Right lobe of liver (tissue), 6 donors: ENCODE measurements around the gene HEXD. TPM values are rescaled to one million over a fixed set of nuclear protein-coding genes. Genes with fewer than 3 reads are reported as not detected.

Experiments used
- ATAC-seq, 4 donors: fragments of 200-7000 bp; cut with Tn5 transposase; one replicate each; pipeline ENCODE4 v1.9.1; 2020; ENCODE audit warnings: mild to moderate bottlenecking in 4 of 4, moderate library complexity in 4 of 4
- DNase-seq, 3 donors: peaks; one replicate each; pipeline ENCODE4 v3.0.0-alpha.2; 2020
- H3K27ac ChIP-seq, 3 donors: fragments of 200-600 bp; one replicate each; pipeline ENCODE4 v1.8.0; 2022
- H3K27me3 ChIP-seq, 2 donors: fragments of 200-600 bp; one replicate each; pipeline ENCODE4 v1.8.0; 2022
- H3K36me3 ChIP-seq, 4 donors: fragments of 200-600 bp; sonication (generic) in 1 of 4; one replicate each; pipeline versions ENCODE4 v1.5.1 to v1.8.0; 2017 to 2022; ENCODE audit warnings: control low read depth in 1 of 4
- H3K4me1 ChIP-seq, 4 donors: fragments of 200-600 bp; sonication (generic) in 1 of 4; one replicate each; pipeline versions ENCODE4 v1.5.1 to v1.8.0; 2017 to 2022; ENCODE audit warnings: control low read depth in 1 of 4
- H3K4me3 ChIP-seq, 3 donors: fragments of 200-600 bp; one replicate each; pipeline ENCODE4 v1.8.0; 2022
- H3K9me3 ChIP-seq, 4 donors: fragments of 200-600 bp; sonication (generic) in 1 of 4; one replicate each; pipeline versions ENCODE4 v1.5.1 to v1.8.0; 2017 to 2022; ENCODE audit warnings: control low read depth in 1 of 4
- POLR2A ChIP-seq: fragments of 450-650 bp; IDR thresholded peaks from one replicate; pipeline ENCODE4 v1.6.1; 2017; ENCODE audit warnings: antibody characterized with exemption, mild to moderate bottlenecking
- WGBS: methylation state at CpG from one replicate; pipeline ENCODE4 v1.1.6; 2018; ENCODE audit warnings: low coverage, low lambda C conversion rate; ENCODE audit not compliant: insufficient coverage; ENCODE audit errors: missing lambda C conversion rate; 5-methylcytosine and 5-hydroxymethylcytosine counted together
- intact Hi-C, 2 donors: fragments of 100-400 bp; cut with DNase I; formaldehyde crosslinking; loops; one replicate each; pipeline versions ENCODE4 v1.11.2 to v1.14.1; 2022
- total RNA-seq, 6 experiments: library from RNA; depleted of rRNA in 2 of 6; stranded (reverse); fragments of >200 nt in 2 of 6; fragmentation: NEBNext Ultra II Directional in 3 of 6; extraction: Animal tissue kit (Norgen Biotek cat#: 25700) in 3 of 6; gene quantifications; one replicate each; pipeline versions ENCODE4 v1.1.0 to v1.2.4, GENCODE V29; 2016 to 2023
- TF ChIP-seq, protein P1 (sequence below), 4 donors: fragments of 200-600 bp in 3 of 4; fragments of 450-650 bp in 1 of 4; IDR thresholded peaks; one replicate each; pipeline versions ENCODE4 v1.5.1 to v1.8.0; 2016 to 2022; ENCODE audit warnings: antibody characterized with exemption in 4 of 4, mild to moderate bottlenecking in 2 of 4
- donor health status: DM: no; HTN: yes; CAD: no.
- donor health status: DM: no; HTN: no; CAD: no.
- donor health status: DM: no; HTN: no; CAD: no.
- donor health status: DM: no; HTN: yes; CAD: no.
- donor health status: DM: no; HTN: yes; CAD: no.

The HEXD gene
- total RNA-seq, 6 experiments from 2014 or later: 9.6 to 30.4 (median 20.2) TPM

DNA sequence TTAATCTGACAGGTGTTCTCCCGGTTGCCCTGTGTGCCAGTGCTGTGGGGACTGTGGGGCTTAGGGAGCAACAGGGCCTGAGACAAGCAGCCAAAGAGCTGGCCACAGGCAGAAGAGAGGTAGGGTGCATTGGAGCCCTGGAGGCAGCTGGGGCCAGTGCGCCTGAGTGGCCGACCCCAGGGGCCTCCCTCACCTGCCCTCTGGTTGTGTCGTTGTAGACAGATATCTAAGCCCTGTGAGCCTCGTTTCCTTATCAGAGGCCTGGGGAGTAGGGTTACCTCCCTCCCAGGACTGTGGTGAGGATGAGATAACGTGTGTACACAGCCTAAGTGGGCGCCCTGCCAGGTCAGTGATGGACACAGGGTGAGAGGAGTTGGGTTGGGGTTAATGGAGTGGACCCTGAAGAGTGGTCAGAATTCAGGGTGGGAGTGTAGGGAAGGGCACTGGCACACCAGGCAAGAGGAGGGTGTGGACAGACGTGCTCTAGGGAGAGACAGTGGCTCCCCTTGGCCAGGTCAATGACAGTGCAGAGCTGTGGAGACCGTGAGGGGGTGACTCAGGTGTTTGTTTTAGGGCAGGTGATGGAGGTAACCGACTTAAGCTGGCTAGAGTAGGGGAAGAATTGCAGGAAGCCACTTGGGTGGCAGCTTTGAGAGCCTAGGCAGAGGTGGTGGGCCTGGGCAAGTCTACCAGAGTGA is 43.8 kb downstream of the HEXD start:
- DNase-seq (peak in 2 of 3 donors; percentile 62 to 78), ATAC-seq (peak in 1 of 4 donors; percentile 11)
- TF ChIP-seq POLR2A: no peak
- TF ChIP-seq, protein P1, sequence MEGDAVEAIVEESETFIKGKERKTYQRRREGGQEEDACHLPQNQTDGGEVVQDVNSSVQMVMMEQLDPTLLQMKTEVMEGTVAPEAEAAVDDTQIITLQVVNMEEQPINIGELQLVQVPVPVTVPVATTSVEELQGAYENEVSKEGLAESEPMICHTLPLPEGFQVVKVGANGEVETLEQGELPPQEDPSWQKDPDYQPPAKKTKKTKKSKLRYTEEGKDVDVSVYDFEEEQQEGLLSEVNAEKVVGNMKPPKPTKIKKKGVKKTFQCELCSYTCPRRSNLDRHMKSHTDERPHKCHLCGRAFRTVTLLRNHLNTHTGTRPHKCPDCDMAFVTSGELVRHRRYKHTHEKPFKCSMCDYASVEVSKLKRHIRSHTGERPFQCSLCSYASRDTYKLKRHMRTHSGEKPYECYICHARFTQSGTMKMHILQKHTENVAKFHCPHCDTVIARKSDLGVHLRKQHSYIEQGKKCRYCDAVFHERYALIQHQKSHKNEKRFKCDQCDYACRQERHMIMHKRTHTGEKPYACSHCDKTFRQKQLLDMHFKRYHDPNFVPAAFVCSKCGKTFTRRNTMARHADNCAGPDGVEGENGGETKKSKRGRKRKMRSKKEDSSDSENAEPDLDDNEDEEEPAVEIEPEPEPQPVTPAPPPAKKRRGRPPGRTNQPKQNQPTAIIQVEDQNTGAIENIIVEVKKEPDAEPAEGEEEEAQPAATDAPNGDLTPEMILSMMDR (IDR thresholded peaks at IDR 0.05): no peak
- 51% methylated on average over 6 of the region's 10 CpGs for WGBS
- Histone ChIP-seq H3K4me3 (no peak overlapping the region), H3K9me3 (no peaks in the 10 kb centered on the region), H3K27me3 (no peaks in the 10 kb centered on the region), H3K27ac (no peak overlapping the region), H3K36me3 (peaks cover 0 to 50% (median 6%) of the 10 kb centered on the region in 4 donors), H3K4me1 (peaks cover 0 to 25% (median 7%) of the 10 kb centered on the region in 4 donors)
- intact Hi-C loops: no loop called here

DNA sequence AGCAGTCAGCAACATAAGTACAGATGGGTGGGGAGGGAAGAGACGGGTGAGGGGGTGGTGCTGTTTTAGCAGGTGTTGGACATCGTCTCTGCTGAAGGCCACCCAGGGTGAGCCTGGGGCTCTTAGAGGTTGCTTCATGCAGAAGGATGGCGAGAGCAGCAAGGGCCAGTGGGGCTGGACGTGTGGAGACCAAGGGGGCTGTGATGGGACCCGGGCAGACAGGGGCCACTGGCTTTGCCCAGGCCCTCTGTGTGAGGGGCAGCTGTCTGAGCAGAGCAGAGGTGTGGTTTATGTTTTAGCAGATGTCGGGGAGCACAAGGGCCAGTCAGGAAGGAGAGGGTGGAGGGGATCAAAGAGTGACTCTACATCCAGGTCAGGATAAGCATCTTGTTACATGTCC is 45.2 kb downstream of the HEXD start:
- no peak overlapping the region for H3K27ac ChIP-seq
- intact Hi-C loops: no loop called here
- peaks cover 0 to 16% (median 3%) of the 10 kb centered on the region in 4 donors for H3K4me1 ChIP-seq
- WGBS: 67% methylated on average over 1 of the region's 6 CpGs
- H3K4me3 ChIP-seq: no peak overlapping the region
- peaks cover 3 to 52% (median 6%) of the 10 kb centered on the region in 4 donors for H3K36me3 ChIP-seq
- no peaks in the 10 kb centered on the region for H3K27me3 ChIP-seq
- ATAC-seq: no peak
- H3K9me3 ChIP-seq: no peaks in the 10 kb centered on the region
- TF ChIP-seq, protein P1 (IDR thresholded peaks at IDR 0.05): no peak
- TF ChIP-seq POLR2A: no peak
- DNase-seq: no peak

DNA sequence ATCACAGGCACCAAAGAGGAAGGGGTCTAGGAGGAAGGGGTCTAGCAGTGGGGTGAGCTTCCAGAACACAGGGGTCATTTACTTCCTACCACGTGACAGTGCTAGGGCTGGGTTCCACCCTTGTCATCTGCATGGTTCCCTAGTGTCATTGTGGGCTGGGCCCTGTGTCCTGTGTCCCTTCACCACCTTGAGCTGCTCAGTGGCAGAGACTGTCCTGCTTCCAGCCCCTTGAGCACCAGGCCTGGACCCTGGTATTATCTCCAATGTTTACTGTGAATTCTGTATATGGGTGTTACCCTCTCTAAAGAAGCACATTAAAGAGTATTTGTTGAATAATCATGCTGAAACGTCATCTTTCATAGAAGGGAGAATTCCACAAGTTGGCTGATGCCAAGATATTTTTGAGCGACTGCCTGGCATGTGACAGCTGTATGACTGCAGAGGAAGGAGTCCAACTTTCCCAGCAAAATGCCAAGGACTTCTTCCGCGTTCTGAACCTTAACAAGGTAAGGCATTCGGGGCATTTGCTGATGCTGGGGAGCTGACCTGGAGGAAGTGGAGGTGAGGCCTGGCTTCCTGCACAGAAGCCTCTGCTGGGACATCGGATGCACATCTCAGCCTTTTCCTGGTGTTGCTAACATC is 45.9 kb downstream of the HEXD start:
- WGBS: 58% methylated on average over 6 of the region's 7 CpGs
- Histone ChIP-seq H3K27ac (no peak overlapping the region), H3K4me3 (no peak overlapping the region), H3K36me3 (peaks cover 3 to 59% (median 6%) of the 10 kb centered on the region in 4 donors), H3K9me3 (no peaks in the 10 kb centered on the region), H3K4me1 (peaks cover 0 to 16% (median 3%) of the 10 kb centered on the region in 4 donors), H3K27me3 (no peaks in the 10 kb centered on the region)
- ATAC-seq (no peak), DNase-seq (no peak)
- intact Hi-C loops: no loop called here
- TF ChIP-seq, protein P1 (IDR thresholded peaks at IDR 0.05): no peak

DNA sequence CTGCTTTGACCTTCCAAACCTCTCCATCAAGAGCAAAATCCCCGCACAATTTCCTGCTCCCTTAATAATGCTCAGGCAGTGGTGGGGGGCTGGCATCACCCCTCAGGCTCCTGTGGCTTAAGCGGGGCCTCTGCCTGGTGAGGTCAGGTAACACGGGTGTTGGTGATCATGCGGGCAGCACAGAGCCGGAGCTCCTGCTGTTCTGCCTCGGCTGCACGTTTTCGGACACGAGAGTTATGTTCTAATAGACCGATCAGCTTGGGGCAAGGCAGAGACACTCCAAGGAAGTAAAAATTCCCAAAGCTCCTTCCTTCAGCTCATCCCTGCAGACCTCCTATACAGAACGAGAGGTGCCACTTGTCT is 46.4 kb downstream of the HEXD start:
- intact Hi-C loops: no loop called here
- Histone ChIP-seq H3K4me1 (peaks cover 0 to 13% (median 3%) of the 10 kb centered on the region in 4 donors), H3K27ac (no peak overlapping the region), H3K9me3 (no peaks in the 10 kb centered on the region), H3K4me3 (no peak overlapping the region), H3K27me3 (no peaks in the 10 kb centered on the region), H3K36me3 (peaks cover 3 to 64% (median 6%) of the 10 kb centered on the region in 4 donors)
- ATAC-seq: no peak
- 84% methylated on average over 4 of the region's 11 CpGs for WGBS
- DNase-seq: no peak
- TF ChIP-seq POLR2A: no peak

DNA sequence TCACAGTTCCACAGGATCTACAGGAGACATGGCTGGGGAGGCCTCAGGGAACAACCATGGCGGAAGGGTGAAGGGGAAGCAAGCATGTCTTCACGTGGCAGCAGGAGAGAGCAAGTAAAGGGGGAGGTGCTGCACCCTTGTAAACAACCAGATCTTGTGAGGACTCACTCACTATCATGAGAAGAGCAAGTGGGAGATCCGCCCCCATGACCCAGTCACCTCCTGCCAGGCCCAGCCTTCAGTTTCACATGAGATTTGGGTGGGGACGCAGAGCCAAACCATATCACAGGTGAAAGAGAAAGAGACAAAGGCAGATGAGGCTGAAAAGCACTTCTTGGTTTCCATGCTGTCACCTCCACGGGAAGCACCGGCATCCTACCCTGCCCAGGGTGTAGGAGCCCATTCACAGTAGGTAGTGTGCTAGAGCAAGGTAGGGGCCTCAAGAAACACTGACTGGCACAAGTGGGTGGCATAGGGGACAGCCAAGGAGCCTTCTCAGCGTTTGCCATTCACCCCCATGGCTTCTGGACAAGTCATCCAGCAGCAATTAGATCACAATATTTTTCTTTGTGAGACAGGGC is 47.0 kb downstream of the HEXD start:
- Histone ChIP-seq H3K9me3 (no peaks in the 10 kb centered on the region), H3K27ac (no peak overlapping the region), H3K36me3 (peaks cover 3 to 69% (median 6%) of the 10 kb centered on the region in 4 donors), H3K4me1 (peaks cover 0 to 10% (median 3%) of the 10 kb centered on the region in 4 donors), H3K4me3 (no peak overlapping the region), H3K27me3 (no peaks in the 10 kb centered on the region)
- ATAC-seq: no peak
- intact Hi-C loops: no loop called here
- no peak for DNase-seq
- TF ChIP-seq, protein P1 (IDR thresholded peaks at IDR 0.05): no peak
- no peak for TF ChIP-seq POLR2A
- WGBS: 82% methylated on average over 5 of the region's 7 CpGs
